Stimulated activated CD4-positive, alpha-beta T cell treated with anti-CD3 and anti-CD28 coated beads, Interleukin-12 subunit alpha, Interleukin-12 subunit beta, amount 100 ng/mL, for 4 hours (primary cell): ENCODE results near the gene RPL35A.
"Not testable (repeated sequence)": the region's sequence is repeated elsewhere in the genome, so short reads cannot be mapped to it uniquely, and the experiment has no call there.

ENCODE experiments used
- DNase-seq: peaks from one replicate; pipeline ENCODE4 v3.0.0-alpha.2; 2020

Gene RPL35A

DNA sequence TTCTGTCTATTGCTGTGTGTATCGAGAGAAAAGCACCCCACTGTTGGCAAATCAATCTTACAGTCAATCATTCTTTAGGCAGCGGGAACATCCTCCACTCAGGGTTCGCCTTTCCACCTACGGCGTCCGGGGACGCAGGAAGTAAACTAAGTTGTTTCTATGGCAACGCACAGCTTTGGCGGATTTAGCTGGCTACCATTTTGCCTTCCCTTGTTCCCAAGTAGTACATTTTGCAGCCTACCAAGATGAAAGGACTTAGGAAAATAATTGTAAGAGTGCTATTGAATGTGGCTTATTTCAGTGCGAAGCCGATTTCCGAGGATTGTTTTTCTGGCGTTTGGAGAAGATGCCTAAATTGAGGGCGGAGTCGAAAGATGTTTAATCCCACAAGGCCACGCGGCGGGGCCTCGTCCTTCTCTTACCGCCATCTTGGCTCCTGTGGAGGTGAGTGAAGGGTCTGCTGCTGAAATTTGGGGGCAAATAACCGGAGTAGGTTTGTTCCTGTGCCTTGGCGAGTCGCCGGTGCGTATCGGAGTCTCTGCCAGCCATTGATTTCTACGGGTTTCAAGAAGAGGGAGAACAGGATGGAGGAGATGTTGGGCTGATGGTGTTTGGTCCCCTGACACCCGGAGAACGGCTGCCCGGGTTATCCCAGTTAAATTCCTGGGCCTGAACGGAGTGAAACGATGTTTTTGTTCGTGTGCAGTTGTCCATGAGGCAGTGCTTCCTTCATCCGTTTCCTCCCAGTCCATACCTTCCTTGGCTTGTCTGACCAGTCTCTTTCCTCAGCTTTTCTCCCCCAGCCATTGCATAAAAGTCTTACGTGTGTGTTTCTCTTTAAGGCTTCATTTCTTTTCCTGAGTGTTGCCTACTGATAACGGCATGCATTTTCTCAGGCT, at the start of gene RPL35A:
RPL35A (plus strand) TSS at position 413 of the 899 bp plus-strand sequence. CDS start 778 bp downstream, outside the sequence.
- DNase-seq: peak; percentile 75

DNA sequence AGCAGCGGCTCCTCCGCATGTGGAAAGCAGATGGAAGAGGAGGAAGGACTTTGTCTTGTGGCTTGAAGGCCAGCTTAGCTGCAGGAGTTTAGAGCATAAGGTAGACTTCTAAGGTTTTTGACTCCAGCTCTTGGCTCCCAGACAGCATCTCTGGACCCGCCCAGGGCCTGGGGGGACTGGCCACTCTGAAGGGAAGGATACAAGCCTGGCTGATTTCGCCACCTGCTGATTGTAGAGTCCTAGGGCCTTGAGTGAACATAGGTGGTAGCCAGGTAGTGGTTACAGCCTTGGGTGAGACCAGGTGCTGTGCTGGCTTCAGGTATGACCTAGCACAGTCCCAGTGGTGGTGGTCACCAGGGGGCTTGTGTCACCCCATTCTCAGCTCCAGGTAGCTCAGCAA, 48.4 kb upstream of the RPL35A start:
- no peak for DNase-seq

DNA sequence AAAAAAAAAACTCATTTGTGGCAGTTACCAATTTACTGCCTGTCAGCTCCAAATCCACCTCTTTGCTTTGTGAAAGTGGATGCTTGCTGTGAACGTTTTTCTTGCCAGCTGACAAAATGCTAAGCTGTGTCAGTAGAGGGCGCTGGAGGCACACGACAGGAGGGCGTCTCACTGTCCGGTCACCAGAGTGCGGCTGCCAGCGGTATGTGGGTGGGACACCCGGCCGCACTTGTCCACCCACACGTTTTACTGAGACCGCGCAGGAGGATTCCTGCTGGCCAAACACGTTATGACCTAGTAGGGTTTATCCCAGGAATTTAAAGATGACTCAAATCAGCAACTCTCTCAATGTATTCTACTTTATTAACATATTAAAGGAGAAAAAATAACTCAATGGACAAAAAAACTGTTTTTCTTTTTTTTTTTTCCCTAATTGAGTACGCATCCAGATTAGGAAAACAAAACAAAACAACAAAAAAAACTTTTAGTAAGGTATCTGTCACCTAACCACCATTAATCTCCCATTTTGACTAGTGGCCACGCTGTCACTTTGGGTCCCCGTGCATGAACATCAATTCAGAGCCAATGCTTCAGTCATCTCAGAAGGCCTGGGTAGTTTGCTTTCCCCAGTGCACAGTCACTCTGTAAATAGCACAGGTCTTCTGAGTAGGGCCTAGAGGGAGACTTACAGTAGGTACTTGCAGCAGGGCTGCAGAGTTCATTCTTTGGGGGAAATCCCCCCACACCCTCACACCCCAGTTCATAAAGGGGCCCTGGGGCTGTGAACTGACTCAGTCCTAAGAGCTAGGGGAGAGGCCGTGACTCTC, 43.8 kb upstream of the RPL35A start:
- DNase-seq: peak; percentile 73

DNA sequence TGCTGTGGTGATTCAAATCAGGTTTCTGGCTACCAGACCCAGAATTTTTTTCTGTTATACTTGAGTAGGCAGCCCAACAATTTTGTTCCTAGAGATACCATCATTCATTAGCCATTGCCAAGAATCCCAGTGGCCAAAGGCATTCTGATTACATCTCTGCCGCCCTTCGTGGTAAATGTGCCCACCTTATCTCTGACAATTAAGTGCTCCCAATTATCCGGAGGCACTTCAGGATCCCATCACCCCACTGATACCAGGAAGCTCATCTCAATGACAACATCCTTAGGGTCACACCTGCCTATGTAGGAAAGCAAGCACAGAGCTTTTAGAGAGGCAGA, 43.2 kb upstream of the RPL35A start:
- no peak for DNase-seq

DNA sequence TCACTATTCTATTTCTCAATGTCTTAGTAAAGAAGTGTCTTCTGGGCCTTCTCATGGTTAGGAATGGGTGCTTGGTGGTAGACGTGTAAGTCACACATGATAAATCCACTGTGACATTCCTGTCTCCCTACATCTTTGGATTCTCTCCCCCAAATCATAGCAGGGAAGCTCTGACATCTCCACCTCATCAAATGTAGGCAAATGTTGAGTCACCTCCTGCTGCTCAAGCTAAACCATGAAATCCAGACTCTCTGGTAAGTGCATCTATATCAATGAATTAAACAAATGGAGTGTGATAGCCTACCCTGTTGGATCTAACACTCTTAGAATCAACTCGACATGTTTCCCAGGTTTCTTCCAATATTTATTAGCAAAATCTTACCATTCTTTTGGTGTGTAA, 42.8 kb upstream of the RPL35A start:
- DNase-seq: no peak

DNA sequence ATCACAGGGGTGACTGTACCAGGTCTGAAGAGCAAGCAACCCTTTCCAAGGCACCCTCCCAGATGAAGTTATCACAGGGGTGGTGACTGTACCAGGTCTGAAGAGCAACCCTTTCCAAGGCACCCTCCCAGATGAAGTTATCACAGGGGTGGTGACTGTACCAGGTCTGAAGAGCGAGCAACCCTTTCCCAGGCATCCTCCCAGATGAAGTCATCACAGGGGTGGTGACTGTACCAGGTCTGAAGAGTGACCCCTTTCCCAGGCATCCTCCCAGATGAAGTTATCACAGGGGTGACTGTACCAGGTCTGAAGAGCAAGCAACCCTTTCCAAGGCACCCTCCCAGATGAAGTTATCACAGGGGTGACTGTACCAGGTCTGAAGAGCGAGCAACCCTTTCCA, 41.4 kb upstream of the RPL35A start:
- DNase-seq: not testable (repeated sequence)

DNA sequence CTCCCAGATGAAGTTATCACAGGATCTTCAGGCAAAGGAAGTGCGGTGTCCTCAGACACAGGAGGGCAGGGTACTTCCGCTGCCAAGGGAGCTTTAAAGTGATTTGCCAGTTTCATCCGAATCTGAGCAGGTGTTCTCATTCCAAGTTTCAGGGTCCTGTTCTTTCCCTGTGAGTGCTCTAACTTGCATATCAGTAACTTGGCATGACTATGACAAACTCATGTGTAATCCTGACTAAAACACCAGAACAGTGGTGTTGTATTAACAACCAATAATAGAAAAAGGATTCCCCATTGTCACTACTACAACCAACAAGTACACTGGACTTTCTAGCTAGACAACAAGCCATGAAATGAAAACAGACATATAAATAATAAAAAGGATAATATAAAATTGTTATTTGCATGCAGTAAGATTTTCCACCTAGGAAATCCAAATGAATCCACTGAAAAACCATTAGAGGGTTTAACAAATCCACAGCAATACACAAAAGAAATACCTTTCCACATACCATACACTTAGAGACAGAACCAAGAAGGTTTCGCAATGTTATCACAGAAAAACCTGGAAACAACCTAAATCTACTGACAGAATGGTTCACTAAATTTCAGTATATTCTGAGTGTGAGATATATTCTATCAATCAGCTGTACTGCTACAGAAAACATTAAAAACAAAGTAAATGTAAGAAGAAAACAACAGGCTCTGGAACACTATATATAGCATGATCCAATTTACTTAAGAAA, 40.9 kb upstream of the RPL35A start:
- no peak for DNase-seq

DNA sequence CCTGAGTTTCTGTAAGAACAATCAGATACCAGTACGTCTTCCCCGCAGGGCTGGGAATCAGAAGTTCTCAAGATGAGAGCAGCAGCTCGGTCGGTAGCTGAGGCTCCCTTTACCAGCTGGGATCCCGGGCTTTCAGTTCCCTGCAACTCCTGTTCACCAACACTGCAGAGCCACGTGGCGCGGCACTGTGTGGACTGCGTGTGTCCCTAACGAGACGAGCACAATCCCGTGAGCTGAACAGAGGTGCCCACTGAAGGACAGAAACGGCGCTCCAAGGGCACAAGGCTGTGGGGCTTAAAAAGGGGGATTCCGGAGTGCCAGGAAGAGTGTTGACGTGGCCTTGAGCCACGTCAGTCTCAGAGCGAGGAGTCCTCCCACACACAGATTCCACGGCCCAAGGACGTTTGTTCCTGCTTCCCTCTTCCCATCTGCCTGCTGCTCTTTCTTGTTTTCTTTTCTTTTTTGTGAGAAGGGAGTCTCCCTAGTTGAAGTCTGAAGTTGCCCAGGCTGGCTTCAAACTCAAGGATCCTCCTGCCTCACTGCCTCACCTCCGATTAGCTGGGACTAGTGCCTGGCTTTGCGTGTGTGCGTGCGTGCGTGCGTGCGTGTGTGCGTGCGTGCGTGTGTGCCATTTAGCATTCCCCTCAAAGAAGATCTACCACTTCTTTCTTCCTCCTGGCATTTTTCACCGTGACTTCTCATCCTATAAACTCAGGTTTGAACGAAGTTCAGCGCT, 37.1 kb upstream of the RPL35A start:
- DNase-seq: no peak

DNA sequence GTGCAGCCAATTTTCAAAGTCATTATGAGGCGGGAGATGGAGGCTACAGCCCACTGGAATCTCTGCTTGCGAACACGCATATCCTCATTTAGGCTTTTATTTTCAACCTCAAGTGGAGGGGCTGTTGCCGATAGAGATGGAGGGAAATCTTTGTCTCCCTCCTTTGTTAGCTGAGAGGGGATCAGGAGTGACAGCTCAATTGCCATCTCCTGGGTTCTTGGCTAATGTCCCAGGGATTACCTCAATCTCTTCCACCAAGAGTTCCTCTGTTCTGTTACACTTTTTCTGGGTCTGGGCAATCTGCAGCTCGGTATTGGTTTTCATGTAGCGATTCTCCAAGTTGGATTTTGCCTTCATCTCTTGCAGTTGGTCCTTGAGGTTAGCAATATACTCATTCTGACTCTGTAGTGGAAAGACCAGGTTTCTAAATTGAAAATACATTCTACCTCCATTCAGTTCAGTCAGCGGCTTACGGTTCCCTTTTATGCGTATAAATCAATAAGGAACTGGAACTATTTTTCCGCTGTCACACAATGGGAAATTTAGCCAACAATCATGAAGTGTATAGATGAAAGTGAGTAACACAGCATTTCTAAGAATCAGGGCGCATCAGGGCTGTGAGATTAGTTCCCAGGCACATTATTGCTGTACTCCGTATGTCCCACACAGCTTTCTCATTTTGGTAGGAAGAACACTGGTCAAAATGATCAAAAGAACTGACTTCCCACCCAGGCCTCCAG, 36.2 kb upstream of the RPL35A start:
- DNase-seq: no peak

DNA sequence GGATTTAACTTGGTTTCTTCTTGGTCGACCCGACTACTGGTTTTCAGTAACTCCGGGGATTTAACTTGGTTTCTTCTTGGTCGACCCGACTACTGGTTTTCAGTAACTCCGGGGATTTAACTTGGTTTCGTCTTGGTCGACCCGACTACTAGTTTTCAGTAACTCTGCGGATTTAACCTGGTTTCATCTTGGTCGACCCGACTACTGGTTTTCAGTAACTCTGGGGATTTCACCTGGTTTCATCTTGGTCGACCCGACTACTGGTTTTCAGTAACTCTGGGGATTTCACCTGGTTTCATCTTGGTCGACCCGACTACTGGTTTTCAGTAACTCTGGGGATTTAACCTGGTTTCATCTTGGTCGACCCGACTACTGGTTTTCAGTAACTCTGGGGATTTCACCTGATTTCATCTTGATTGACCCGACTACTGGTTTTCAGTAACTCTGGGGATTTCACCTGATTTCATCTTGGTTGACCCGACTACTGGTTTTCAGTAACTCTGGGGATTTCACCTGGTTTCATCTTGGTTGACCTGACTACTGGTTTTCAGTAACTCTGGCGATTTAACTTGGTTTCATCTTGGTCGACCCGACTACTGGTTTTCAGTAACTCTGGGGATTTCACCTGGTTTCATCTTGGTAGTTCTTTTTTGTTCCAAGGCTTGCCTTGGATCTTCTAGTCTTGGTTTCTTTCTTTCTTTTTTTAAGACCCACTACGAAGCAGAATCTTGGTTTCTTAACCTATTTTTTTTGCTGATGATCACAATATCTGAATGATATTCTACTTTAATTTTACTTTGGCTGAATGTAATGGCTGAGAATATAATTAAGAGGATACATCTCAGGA, 28.3 kb upstream of the RPL35A start:
- DNase-seq: not testable (repeated sequence)

DNA sequence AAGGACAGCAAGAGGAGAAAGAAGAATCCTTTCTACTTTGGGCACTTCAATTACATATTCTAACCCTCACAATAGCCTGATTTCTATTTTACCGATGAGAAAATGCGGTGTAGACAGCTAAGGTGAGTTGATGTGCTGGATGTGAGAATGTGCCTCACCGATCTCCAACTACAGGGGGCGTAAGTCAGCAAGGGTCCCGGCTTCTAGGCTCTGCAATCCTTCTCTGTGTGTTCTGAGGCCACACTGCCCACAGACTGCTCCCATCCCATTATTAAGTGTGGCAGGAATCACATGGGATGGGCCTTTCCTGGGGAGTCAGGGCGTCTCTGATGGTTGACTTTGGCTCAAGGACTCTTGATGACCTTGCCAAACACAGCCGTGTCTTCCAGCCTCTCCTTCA, 23.6 kb upstream of the RPL35A start:
- DNase-seq: no peak

DNA sequence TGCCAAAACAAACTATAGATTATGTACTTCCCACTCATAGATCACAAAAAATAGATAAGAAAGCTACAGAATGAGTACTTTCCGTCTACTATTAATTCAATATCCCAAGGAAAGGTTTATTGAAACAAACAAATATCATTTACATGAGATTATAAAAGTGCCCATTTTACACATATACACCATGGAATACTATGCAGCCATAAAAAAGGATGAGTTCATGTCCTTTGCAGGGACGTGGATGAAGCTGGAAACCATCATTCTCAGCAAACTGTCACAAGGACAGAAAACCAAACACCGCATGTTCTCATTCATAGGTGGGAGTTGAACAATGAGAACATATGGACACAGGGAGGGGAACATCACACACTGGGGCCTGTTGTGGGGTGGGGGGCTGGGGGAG, 22.4 kb upstream of the RPL35A start:
- DNase-seq: not testable (repeated sequence)

DNA sequence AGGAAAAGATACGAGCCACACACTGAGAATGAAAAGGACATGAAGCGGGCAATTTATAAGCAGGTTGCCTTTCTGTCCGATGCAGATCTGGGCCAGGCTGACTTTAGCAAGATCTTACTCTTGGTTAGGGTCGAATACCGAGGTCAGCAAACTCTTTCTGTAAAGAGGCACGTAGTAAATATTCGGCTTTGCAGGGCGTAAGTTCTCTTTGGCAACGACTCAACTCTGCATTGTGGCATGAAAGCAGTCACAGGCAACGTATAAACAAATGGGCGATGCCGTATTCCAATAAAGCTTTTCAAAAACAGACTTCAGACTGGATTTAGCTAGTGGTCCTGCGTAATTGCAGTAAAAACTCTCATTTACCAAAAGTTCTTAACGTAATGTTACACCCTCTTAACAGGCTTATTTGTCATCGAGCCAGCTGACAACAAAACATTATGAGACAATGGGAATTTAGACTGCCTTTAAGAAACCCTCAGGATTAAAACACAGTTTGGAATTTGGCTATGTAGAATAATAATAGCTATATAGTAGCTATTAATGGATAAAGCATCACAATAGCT, 13.1 kb upstream of the RPL35A start:
- DNase-seq: no peak

DNA sequence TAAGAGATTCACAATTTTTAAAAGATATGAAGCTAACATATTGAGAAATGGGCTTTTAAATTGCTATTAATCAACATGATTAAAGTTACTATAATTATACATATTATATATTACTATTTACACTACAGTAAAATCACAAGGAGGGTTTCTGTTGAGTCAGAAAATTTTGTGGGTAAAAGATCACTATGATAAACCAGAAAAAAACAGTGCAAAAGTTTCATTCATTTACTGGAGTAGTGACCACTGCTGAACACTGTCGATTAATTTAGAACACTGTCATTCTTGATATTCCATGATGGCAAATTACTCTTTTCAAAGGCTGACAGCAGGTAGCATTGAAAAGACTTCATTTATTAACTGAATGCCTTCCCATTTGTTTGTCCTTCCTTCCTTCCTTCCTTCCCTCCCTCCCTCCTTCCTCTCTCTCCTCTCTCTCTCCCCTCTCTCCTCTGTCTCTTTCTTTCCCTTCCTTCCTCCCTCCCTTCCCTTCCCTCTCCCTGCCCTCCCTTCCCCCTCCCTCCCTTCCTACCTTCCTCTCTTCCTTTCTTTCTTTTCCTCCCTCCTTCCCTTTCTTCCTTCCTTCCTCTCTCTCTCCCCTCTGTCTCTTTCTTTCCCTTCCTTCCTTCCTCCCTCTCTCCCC, 9.1 kb upstream of the RPL35A start:
- DNase-seq: no peak

DNA sequence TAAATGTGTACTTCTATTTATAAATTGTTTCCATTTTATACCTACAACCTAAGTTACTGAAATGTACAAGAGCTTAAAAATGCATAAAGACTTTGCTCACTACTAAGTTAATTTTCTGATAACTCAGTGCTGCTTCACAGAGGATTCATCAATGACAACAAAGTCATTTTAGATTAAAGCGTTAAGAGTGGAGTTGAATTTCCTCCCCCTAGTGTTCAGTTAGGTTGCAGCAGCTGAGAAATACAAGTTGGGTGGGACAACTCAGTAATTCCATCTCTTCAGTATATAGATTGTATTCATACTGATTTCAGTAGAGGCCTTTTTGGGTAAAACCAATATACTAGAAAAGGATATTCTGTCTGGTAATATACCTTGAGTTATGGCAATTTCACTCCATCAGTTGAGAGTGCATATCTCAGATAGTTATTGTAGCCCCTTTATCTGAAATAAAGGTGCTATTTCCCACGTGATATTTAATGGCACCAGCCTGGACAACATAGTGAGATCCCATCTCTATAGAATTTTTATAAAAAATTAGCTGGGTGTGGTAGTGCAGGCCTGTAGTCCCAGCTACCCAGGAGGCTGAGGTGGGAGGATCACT, 6.9 kb upstream of the RPL35A start:
- DNase-seq: no peak

DNA sequence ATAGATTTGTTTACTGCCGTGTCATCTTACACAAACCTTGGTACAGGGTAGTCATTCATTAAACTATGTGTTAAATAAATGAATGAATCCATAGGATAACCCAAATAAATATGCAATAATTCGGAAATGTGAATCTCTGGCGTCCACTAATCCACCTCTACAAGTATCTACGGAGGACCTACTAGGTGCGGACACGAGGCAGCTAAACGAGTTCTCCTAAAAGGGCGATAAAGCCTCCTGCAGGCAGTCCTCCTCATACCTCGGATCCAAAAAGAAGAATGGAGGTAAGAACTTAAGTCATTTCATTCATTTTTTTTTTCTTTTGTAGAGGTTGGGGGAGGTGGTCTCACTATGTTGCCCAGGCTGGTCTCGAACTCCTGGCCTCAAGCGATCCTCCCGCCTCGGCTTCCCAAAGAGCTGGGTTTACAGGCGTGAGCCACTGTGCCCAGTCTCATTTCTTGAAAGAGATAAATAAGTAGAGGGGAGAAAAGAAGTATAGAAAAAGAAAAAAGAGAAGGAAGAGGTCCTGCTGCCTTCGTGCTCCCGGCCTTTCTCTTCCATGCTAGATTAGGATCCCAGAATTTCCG, 706 bp upstream of the RPL35A start:
- DNase-seq: no peak

DNA sequence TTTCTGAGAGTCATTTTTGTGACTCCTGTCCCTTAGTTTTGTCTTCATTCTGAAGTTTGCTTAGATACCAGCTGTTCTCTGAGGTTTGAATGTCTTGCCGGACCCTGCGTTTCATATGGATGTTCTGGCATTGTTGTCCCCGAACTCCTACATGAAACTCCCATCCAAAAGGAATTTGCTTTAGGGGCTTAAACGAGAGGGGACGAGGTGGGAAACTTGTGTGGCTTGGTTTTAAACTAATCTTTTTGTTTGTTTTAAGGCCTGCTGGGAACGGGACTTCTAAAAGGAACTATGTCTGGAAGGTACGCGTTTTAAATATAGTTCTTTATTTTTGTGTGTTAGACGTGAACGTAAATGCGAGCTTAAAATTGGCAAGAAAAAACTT, 679 bp downstream of the RPL35A start:
- DNase-seq: no peak

DNA sequence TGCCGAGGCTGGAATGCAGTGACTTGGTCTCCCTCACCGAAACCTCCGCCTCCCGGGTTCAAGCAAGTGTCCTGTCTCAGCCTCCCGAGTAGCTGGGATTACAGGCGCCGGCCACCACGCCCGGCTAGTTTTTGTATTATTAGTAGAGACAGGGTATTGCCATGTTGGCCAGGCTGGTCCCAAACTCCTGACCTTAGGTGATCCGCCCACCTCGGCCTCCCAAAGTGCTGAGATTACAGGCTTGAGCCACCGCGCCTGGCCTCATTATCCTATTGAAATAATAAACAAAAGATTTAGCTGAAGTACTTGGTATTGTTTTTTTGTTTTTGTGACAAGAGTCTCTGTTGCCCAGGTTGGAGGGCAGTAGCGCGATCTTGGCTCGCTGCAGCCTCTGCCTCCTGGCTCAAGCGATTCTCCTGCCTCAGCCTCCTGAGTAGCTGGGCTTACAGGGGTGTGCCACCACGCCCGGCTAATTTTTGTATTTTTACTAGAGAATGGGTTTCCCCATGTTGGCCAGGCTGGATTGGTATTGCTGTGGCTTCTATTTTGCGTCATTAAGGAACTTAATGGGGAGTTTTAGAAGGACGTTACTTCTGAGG, 1.5 kb downstream of the RPL35A start:
- no peak for DNase-seq

DNA sequence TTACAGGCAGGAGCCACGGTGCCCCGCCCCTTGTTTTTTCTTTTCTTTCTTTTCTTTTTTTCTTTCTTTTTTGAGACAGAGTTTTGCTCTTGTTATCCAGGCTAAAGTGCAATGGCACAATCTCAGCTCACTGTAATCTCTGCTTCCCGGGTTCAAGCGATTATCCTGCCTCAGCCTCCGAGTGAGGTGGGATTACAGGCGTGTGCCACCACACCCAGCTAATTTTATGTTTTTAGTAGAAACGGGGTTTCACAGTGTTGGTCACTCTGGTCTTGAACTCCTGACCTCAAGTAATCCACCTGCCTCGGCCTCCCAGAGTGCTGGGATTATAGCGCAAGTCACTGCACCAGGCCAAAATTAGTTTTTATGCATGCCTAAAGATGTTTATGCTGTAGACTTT, 2.5 kb downstream of the RPL35A start:
- no peak for DNase-seq
